ENCODE results near the gene KIRREL3. TPM values are rescaled to one million over a fixed set of nuclear protein-coding genes. Genes with fewer than 3 reads are reported as not detected.

The KIRREL3 gene
- total and polyA plus RNA-seq, 8 donors: 0.06 to 1.1 (median 0.26) TPM; not detected in 2

- ATAC-seq (no peak), FAIRE-seq (no peak), DNase-seq (peak in 2 of 6 donors; percentile 36 to 49)
- no peaks in the 10 kb centered on the region for H3K4me1 ChIP-seq
- intact Hi-C loops (cut with DNase I): no loop called here
- H3K36me3 ChIP-seq: no peaks in the 10 kb centered on the region
- no peak for TF ChIP-seq CTCF (IDR thresholded peaks at IDR 0.05)
- peaks cover 0 to 5% (median 0%) of the 10 kb centered on the region in 4 donors for H3K27me3 ChIP-seq
- H3K4me3 ChIP-seq: no peak overlapping the region
- 73 to 76% methylated on average over 10 of the region's 10 CpGs for WGBS, 2 donors
- H3K27ac ChIP-seq: no peak overlapping the region
- H3K9me3 ChIP-seq: no peaks in the 10 kb centered on the region
Observed at GRCh38 chr11:126494831-126495230, 505.7 kb downstream of the KIRREL3 start.

GRCh38 chr11:126492331-126493082 is 508.1 kb downstream of the KIRREL3 start:
- no peaks in the 10 kb centered on the region for H3K4me1 ChIP-seq
- intact Hi-C loops (cut with DNase I): no loop called here
- no peaks in the 10 kb centered on the region for H3K36me3 ChIP-seq
- no peak overlapping the region for H3K4me3 ChIP-seq
- FAIRE-seq (no peak), DNase-seq (no peak), ATAC-seq (no peak)
- no peaks in the 10 kb centered on the region for H3K9me3 ChIP-seq
- no peak overlapping the region for H3K27ac ChIP-seq
- no peaks in the 10 kb centered on the region for H3K27me3 ChIP-seq
- TF ChIP-seq CTCF (IDR thresholded peaks at IDR 0.05): no peak
- WGBS, 2 donors: 66 to 71% methylated on average over 13 of the region's 13 CpGs

- H3K9me3 ChIP-seq: no peaks in the 10 kb centered on the region
- ATAC-seq (no peak), DNase-seq (peak in 2 of 6 donors; percentile 23 to 45), FAIRE-seq (no peak)
- H3K27ac ChIP-seq: no peak overlapping the region
- H3K4me3 ChIP-seq: no peak overlapping the region
- no peaks in the 10 kb centered on the region for H3K27me3 ChIP-seq
- H3K36me3 ChIP-seq: no peaks in the 10 kb centered on the region
- WGBS, 2 donors: 60 to 63% methylated on average over 13 of the region's 13 CpGs
- intact Hi-C loops (cut with DNase I): no loop called here
- H3K4me1 ChIP-seq: no peaks in the 10 kb centered on the region
- no peak for TF ChIP-seq CTCF (IDR thresholded peaks at IDR 0.05)
Observed at GRCh38 chr11:126491092-126491491, 509.5 kb downstream of the KIRREL3 start.

GRCh38 chr11:126489836-126490660 is 510.5 kb downstream of the KIRREL3 start:
- Histone ChIP-seq H3K27ac (no peak overlapping the region), H3K9me3 (no peaks in the 10 kb centered on the region), H3K4me1 (no peaks in the 10 kb centered on the region), H3K4me3 (no peak overlapping the region), H3K27me3 (no peaks in the 10 kb centered on the region), H3K36me3 (no peaks in the 10 kb centered on the region)
- no peak for FAIRE-seq
- intact Hi-C loops (cut with DNase I): loop anchor here in 1 of 3 donors (10.0 kb wide), 1 partner anchor 175 kb away; no protein-coding TSS in a partner anchor
- DNase-seq: no peak
- WGBS, 2 donors: 65 to 68% methylated on average over 21 of the region's 21 CpGs
- TF ChIP-seq CTCF (IDR thresholded peaks at IDR 0.05): no peak
- no peak for ATAC-seq

Data from pancreas (tissue), 10 donors.